NT2/D1 (cell line): ENCODE data around the gene FAM9B.
"Not testable (repeated sequence)": the region's sequence is repeated elsewhere in the genome, so short reads cannot be mapped to it uniquely, and the experiment has no call there.

Experiments
- DNase-seq: peaks from one replicate; pipeline ENCODE4 v3.0.0-alpha.2; 2011; ENCODE audit warnings: low read depth, low spot score
- H3K27me3 ChIP-seq: 2 replicates; pipeline ENCODE4 v1.6.0; 2011; ENCODE audit warnings: mild to moderate bottlenecking; ENCODE audit not compliant: insufficient read length, insufficient read depth
- H3K36me3 ChIP-seq: 2 replicates; pipeline ENCODE4 v1.6.1; 2011; ENCODE audit warnings: mild to moderate bottlenecking, low read length, mixed read lengths; ENCODE audit not compliant: insufficient read depth, insufficient read length
- H3K4me1 ChIP-seq: 2 replicates; pipeline ENCODE4 v1.5.1; 2011; ENCODE audit not compliant: insufficient read depth, insufficient read length
- H3K4me3 ChIP-seq: 2 replicates; pipeline ENCODE4 v1.5.1; 2011; ENCODE audit warnings: low read depth; ENCODE audit not compliant: insufficient read length
- H3K9ac ChIP-seq: 2 replicates; pipeline ENCODE4 v1.6.0; 2011; ENCODE audit warnings: low read depth; ENCODE audit not compliant: insufficient read length
- H3K9me3 ChIP-seq: 2 replicates; pipeline ENCODE4 v1.5.1; 2011; ENCODE audit warnings: mild to moderate bottlenecking, low read length; ENCODE audit not compliant: insufficient read depth
- SUZ12 ChIP-seq: IDR thresholded peaks from 2 replicates; pipeline ENCODE4 v1.6.1; 2011; ENCODE audit not compliant: insufficient read length, insufficient read depth; ENCODE audit errors: extremely low read depth
- YY1 ChIP-seq: IDR thresholded peaks from 2 replicates; pipeline ENCODE4 v1.6.1; 2011; ENCODE audit not compliant: insufficient read length, insufficient read depth
- ZNF274 ChIP-seq: IDR thresholded peaks from 2 replicates; pipeline ENCODE4 v1.6.1; 2011; ENCODE audit warnings: mild to moderate bottlenecking, low read depth, low read length

FAM9B gene

DNA sequence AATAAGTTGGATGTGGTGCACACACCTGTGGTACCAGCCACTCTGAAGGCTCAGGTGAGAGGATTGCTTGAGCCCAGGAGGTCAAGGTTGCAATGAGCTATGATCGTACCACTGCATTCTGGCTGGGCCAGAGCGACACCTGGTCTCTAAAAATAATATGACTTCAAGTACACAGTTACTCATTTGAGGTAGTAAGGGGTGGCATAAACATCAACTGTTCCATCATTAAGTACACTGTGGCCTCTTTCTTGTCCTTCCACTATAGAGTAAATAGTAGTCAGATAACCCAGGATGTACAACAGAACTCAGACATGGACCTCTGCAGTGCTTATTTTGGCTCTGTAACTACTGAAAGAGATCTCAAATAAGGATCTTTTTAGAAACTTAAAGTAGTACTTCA is 10.6 kb downstream of the FAM9B start:
- no peak for DNase-seq
- Histone ChIP-seq H3K4me1 (no peaks in the 10 kb centered on the region), H3K36me3 (no peaks in the 10 kb centered on the region), H3K9ac (no peak overlapping the region), H3K27me3 (no peaks in the 10 kb centered on the region), H3K4me3 (no peak overlapping the region), H3K9me3 (no peaks in the 10 kb centered on the region)
- TF ChIP-seq ZNF274 = no peak
- TF ChIP-seq SUZ12 = no peak
- no peak for TF ChIP-seq YY1

DNA sequence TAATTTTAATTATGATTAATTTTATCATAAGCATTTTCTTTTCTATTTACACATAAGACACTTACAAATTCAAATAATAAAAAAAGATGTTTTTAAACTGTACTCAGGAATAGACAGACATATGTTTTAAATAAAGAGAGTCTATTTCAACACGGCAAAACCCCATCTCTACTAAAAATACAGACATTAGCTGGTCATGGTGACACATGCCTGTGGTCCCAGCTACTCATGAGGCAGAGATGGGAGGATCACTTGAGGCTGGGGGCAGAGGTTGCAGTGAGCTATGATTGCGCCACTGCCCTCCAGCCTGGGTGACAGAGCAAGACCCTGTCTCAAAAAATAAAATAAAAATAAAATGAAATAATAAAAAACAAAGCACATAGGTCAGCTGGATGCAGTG is 14.8 kb downstream of the FAM9B start:
- TF ChIP-seq ZNF274 (no peak), YY1 (no peak), SUZ12 (no peak)
- H3K4me1 ChIP-seq = no peaks in the 10 kb centered on the region
- no peaks in the 10 kb centered on the region for H3K36me3 ChIP-seq
- no peak overlapping the region for H3K9ac ChIP-seq
- H3K9me3 ChIP-seq = no peaks in the 10 kb centered on the region
- no peak overlapping the region for H3K4me3 ChIP-seq
- H3K27me3 ChIP-seq = no peaks in the 10 kb centered on the region
- no peak for DNase-seq

DNA sequence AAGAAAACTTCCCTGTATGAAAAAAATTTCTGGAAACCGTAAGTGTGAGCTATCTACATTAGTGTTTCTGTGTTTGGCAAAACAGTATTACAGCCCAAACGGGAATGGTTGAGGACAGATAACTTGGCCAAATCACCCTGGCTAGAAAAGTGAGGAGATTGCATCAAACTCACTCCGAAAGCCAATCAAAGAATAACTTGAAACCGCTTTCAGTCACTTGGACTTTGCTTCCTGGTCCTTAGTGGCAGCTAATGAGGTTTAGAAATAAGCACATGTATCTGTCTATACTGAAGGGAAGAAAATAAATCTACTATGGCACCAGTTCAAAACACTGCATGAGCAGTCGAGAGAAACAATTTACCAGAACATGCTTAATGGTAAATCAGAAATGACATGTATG is 15.6 kb downstream of the FAM9B start:
- H3K27me3 ChIP-seq, H3K9me3 ChIP-seq, H3K4me1 ChIP-seq, H3K36me3 ChIP-seq, H3K9ac ChIP-seq, DNase-seq, H3K4me3 ChIP-seq: not testable (repeated sequence)

DNA sequence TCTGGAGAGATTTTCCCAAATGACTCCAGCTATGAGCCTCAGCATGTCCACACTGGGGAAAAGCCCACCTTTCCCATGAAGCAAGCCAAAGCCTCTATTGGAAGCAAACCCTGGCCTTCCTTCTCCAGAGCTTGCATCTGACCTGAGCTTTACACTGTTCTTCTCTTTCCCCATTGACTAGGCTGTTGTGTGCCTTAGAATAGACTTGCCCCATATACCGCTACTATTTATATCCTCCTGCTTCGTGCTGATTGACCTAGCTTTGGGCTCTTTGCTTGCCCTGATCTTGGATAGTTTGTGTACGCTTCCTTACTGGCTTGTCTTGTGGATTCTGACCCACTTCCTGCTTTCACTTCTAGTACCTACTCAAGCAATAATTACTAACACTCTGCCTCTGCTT is 30.9 kb downstream of the FAM9B start:
- TF ChIP-seq SUZ12 (no peak), YY1 (no peak), ZNF274 (no peak)
- no peaks in the 10 kb centered on the region for H3K27me3 ChIP-seq
- no peak overlapping the region for H3K9ac ChIP-seq
- no peaks in the 10 kb centered on the region for H3K4me1 ChIP-seq
- no peak overlapping the region for H3K4me3 ChIP-seq
- peaks cover 7% of the 10 kb centered on the region for H3K9me3 ChIP-seq
- H3K36me3 ChIP-seq = no peaks in the 10 kb centered on the region
- DNase-seq = no peak

DNA sequence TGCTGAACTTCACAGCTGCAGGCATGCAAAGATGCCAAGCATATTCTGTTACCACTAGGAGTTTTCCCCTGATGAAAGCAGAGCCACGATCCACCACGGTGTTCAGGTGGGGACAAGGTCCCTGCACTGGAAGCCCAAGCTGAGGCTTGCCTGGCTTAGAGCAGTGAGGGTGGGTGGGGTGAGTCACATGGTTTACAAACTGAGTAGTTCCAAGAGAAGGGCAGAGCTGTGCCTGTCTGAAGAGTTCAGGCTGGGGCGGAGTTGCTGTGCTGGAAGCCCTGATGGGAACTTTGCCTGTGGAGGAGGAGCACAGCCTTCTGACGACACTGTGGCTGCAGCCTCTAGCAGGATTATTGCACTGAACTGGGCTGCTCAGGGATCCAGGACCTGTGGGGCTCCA is 45.5 kb downstream of the FAM9B start:
- no peak for TF ChIP-seq YY1
- no peak for TF ChIP-seq ZNF274
- TF ChIP-seq SUZ12 = no peak
- Histone ChIP-seq H3K4me1 (no peaks in the 10 kb centered on the region), H3K9me3 (peaks cover 16% of the 10 kb centered on the region; the same call in 1 of the 2 replicates), H3K36me3 (no peaks in the 10 kb centered on the region), H3K4me3 (no peak overlapping the region), H3K27me3 (no peaks in the 10 kb centered on the region), H3K9ac (no peak overlapping the region)
- no peak for DNase-seq

DNA sequence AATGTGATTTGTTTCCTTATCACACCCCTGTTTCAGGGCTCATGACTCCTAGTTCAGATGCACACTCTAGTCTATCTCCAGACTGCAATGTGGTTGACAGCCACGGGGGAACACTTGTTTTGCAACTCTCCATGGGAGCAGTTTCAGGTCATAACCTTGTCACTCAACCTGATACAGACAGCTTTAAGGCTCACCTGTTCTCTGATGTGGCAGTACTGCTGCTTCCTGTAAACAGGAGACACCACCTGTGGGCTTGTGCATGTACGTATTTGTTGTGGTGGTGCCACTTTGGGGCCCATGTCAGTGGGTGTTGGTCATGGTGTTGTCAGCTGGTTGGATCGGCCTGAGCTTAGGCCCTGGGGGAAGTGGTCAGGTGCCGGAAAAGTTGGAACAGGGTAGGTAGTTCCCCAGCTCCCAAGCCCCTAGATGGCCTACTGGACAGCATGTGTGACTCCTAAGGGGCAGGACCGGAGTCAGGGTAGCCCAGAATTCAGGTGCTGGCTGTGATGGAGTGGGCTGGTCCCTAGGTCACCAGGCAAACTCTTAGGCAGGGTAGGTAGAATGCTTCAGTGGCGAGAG is 46.2 kb downstream of the FAM9B start:
- Histone ChIP-seq H3K9me3 (peaks cover 16% of the 10 kb centered on the region; the same call in 1 of the 2 replicates), H3K27me3 (no peaks in the 10 kb centered on the region), H3K9ac (no peak overlapping the region), H3K36me3 (no peaks in the 10 kb centered on the region), H3K4me1 (no peaks in the 10 kb centered on the region), H3K4me3 (no peak overlapping the region)
- no peak for DNase-seq
- TF ChIP-seq ZNF274 = no peak
- TF ChIP-seq SUZ12 = no peak
- no peak for TF ChIP-seq YY1

DNA sequence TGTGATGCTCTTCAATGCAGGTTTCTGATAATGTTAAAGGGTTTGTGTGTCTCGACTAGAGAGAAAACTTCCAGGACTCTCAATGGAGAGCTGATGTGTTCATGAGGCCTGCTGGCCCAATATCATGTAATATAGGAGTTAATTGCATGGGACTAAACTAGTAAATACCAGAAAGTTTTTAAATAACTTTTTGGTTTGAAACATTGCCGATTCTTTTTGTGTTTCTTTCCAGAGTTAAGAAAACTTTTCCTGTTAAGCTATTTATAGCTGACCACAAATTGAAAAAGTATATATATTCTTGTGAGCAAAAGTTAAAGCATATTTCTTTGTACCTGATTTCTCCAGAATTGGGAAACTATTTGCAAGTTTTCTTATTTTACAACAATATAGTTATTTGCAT is 49.7 kb downstream of the FAM9B start:
- no peak overlapping the region for H3K4me3 ChIP-seq
- no peaks in the 10 kb centered on the region for H3K27me3 ChIP-seq
- peaks cover 16% of the 10 kb centered on the region; the same call in 1 of the 2 replicates for H3K9me3 ChIP-seq
- no peak for TF ChIP-seq ZNF274
- TF ChIP-seq SUZ12 = no peak
- TF ChIP-seq YY1 = no peak
- no peak overlapping the region for H3K9ac ChIP-seq
- H3K36me3 ChIP-seq = no peaks in the 10 kb centered on the region
- DNase-seq = no peak
- no peaks in the 10 kb centered on the region for H3K4me1 ChIP-seq

DNA sequence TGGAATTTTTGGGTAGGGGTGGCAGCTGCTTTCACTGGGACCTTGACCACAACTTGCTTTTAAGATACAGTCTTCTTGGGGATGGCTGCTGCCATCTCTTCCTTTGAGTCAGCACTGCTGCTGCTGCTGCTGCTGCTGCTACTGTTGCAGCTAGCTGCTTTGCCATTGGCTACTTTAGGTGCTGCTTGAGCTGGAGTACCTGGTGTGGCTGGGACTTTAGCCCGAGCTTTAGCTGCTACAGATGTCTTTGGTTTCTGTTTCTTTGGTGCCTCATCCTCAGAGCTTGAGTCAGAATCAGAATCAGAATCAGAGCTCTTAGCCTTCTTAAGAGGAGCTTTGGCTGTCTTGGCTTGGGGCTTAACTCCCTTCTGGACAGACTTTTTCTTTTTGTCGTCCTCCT is 52.2 kb downstream of the FAM9B start:
- no peaks in the 10 kb centered on the region for H3K4me1 ChIP-seq
- no peak for TF ChIP-seq SUZ12
- TF ChIP-seq YY1 = no peak
- no peak for TF ChIP-seq ZNF274
- no peak overlapping the region for H3K9ac ChIP-seq
- no peaks in the 10 kb centered on the region for H3K27me3 ChIP-seq
- DNase-seq = no peak
- H3K9me3 ChIP-seq = no peaks in the 10 kb centered on the region
- H3K36me3 ChIP-seq = no peaks in the 10 kb centered on the region
- H3K4me3 ChIP-seq = no peak overlapping the region
